ENCODE data around the gene TTLL3. TPM values are rescaled to one million over a fixed set of nuclear protein-coding genes. Genes with fewer than 3 reads are reported as not detected.

Gene TTLL3
- total and polyA plus RNA-seq, 2 of the 8 experiments (the other 6 are each of a cell fraction or from before 2014, with no cell fraction given): 5.9 to 8.9 TPM

- no peak for FAIRE-seq
- no peak overlapping the region for H2AK5ac ChIP-seq (ENCODE audit: low read depth, low read length)
- TF ChIP-seq SP4 (IDR thresholded peaks at IDR 0.05; ENCODE audit: low read length) (no peak), ATF3 (IDR thresholded peaks at IDR 0.05; ENCODE audit: insufficient read depth, low read depth, low read length) (no peak), CHD1 (IDR thresholded peaks at IDR 0.05; ENCODE audit: low read depth, low read length) (no peak), POLR2AphosphoS5 (IDR thresholded peaks at IDR 0.05; ENCODE audit: low read depth, low read length) (no peak), NRF1 (IDR thresholded peaks at IDR 0.05; ENCODE audit: low read depth, low read length) (no peak), EZH2 (IDR thresholded peaks at IDR 0.05; ENCODE audit: low read depth, low read length, severe bottlenecking) (no peak), CTBP2 (IDR thresholded peaks at IDR 0.05; ENCODE audit: borderline replicate concordance, insufficient read depth, insufficient read length, low read length) (no peak), BCL11A (IDR thresholded peaks at IDR 0.05; ENCODE audit: low read depth in 2 of 2, low read length in 2 of 2) (no peak), GTF2F1 (IDR thresholded peaks at IDR 0.05; ENCODE audit: borderline replicate concordance, low read depth, low read length) (no peak), KDM4A (IDR thresholded peaks at IDR 0.05; ENCODE audit: low read depth, low read length, severe bottlenecking) (no peak), HDAC2 (IDR thresholded peaks at IDR 0.05; ENCODE audit: borderline replicate concordance in 1 of 2, low read depth in 2 of 2, low read length in 2 of 2) (no peak)
Observed at GRCh38 chr3:9768141-9768775, 41.8 kb upstream of the TTLL3 start.

More at GRCh38 chr3:9768141-9768775, 41.8 kb upstream of the TTLL3 start:
- no peak overlapping the region for H2BK5ac ChIP-seq (ENCODE audit: low read depth, low read length)
- H3K4me1 ChIP-seq (replicated peaks in 1 of 4; ENCODE audit: control insufficient read depth in 3 of 4, insufficient read depth in 4 of 4, low read length in 3 of 4): peaks cover 0 to 10% (median 2%) of the 10 kb centered on the region in 4 experiments; a peak in 1 of 7 replicates
- H4K91ac ChIP-seq (replicated peaks; ENCODE audit: insufficient read length, low read length): no peak overlapping the region
- no peak overlapping the region for H3K9ac ChIP-seq (replicated peaks in 1 of 4; ENCODE audit: extremely low read depth in 1 of 4, low read depth in 3 of 4, low read length in 3 of 4)
- H3K79me1 ChIP-seq (ENCODE audit: low read depth, low read length): no peaks in the 10 kb centered on the region
- H2BK15ac ChIP-seq (ENCODE audit: low read length): no peak overlapping the region
- H2BK120ac ChIP-seq (replicated peaks; ENCODE audit: low read depth, low read length): no peak overlapping the region
- no peaks in the 10 kb centered on the region for H3K9me3 ChIP-seq (ENCODE audit: insufficient read depth in 2 of 2, low read depth in 1 of 2, low read length in 1 of 2)
- H3K27ac ChIP-seq (ENCODE audit: low read depth, low read length): no peak overlapping the region
- H4K8ac ChIP-seq (ENCODE audit: extremely low read depth, insufficient read depth, low read length): no peak overlapping the region
- H3K4ac ChIP-seq (replicated peaks; ENCODE audit: insufficient read length, low read depth, low read length): no peak overlapping the region
- no peaks in the 10 kb centered on the region for H3K36me3 ChIP-seq (ENCODE audit: control insufficient read depth in 2 of 4, insufficient read depth in 4 of 4, low read length in 3 of 4)
- WGBS, 2 experiments (ENCODE audit: extremely low coverage in 1 of 2, insufficient coverage in 1 of 2, insufficient read length in 1 of 2, insufficient replicate concordance in 2 of 2, low coverage in 1 of 2, low lambda C conversion rate in 2 of 2, missing lambda C conversion rate in 1 of 2): 89% methylated on average over 6 of the region's 6 CpGs; no CpG with 5 or more reads in 1 of the 2 experiments
- no peak overlapping the region for H2AFZ ChIP-seq (ENCODE audit: low read length)
- ChIA-PET POLR2A (ENCODE audit: partially characterized antibody) (interaction anchor here (1.4 to 5.2 kb wide), 4 partner anchors 8 to 25 kb away, joined by 6 to 43 read pairs (median 12); partner anchors contain the start of genes ARPC4, OGG1 and TADA3), CTCF (ENCODE audit: partially characterized antibody) (interaction anchor here (0.9 to 1.6 kb wide), 4 partner anchors 14 to 40 kb away, joined by 3 to 5 read pairs (median 4); no protein-coding TSS in a partner anchor)
- H4K20me1 ChIP-seq (replicated peaks in 1 of 2; ENCODE audit: control insufficient read depth in 1 of 2, insufficient read depth in 2 of 2, low read length in 2 of 2): peaks cover 0 to 5% of the 10 kb centered on the region in 2 experiments
- no peak overlapping the region for H3K4me2 ChIP-seq (ENCODE audit: insufficient read depth in 1 of 2, low read depth in 2 of 2, low read length in 2 of 2)
- no peak overlapping the region for H3K56ac ChIP-seq (replicated peaks; ENCODE audit: insufficient read length, low read depth, low read length)
- H4K5ac ChIP-seq (ENCODE audit: insufficient read length, low read depth, low read length): no peak overlapping the region
- H3K18ac ChIP-seq (ENCODE audit: extremely low read depth, low read length): no peak overlapping the region
- H3K23ac ChIP-seq (ENCODE audit: insufficient read length): no peak overlapping the region
- DNase-seq (ENCODE audit: low read depth in 1 of 2, low spot score in 2 of 2): no peak
- H2BK12ac ChIP-seq (ENCODE audit: low read depth, low read length): no peak overlapping the region
- H2BK20ac ChIP-seq (ENCODE audit: low read length): no peak overlapping the region
- H3K14ac ChIP-seq (ENCODE audit: insufficient read length): no peak overlapping the region
- peaks cover 1 to 28% (median 23%) of the 10 kb centered on the region in 4 experiments; a peak in 6 of 7 replicates for H3K27me3 ChIP-seq (replicated peaks in 1 of 4; ENCODE audit: control insufficient read depth in 3 of 4, extremely low read depth in 1 of 4, insufficient read depth in 3 of 4, low read length in 3 of 4)
- H3K4me3 ChIP-seq (ENCODE audit: extremely low read depth in 1 of 4, insufficient read depth in 2 of 4, low read depth in 3 of 4, low read length in 4 of 4): no peak overlapping the region
- no peaks in the 10 kb centered on the region for H3K79me2 ChIP-seq (ENCODE audit: control insufficient read depth in 1 of 2, insufficient read depth in 2 of 2, low read length in 2 of 2)
- peaks cover 7% of the 10 kb centered on the region for H3K23me2 ChIP-seq (ENCODE audit: low read depth, low read length)

Measured in H1 (cell line).